GM18520 (cell line): ENCODE results near the gene BLID.

Source experiments
- ATAC-seq: cut with Tn5 transposase; IDR thresholded peaks from one replicate; pipeline ENCODE4 v1.9.1; 2021; ENCODE audit not compliant: unreplicated experiment

Gene BLID

DNA sequence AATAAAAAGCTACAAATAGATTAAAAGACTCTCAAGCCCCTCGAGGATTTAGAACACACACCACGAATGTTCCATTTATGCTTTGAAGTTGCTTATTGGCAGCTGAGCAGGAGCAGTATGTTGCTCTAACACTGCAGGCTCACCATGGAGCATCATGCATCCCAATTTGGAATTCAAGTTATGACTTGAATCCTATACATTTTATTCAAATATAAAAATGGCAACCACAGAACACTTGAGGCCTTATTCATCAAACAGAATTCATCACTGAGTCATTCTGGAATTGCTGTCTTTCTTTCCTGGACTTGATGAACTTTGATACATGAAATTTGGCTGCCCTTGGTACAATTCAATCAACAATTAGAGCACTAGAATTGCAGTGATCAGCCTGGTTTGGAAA, 24.5 kb upstream of the BLID start:
- ATAC-seq: no peak

DNA sequence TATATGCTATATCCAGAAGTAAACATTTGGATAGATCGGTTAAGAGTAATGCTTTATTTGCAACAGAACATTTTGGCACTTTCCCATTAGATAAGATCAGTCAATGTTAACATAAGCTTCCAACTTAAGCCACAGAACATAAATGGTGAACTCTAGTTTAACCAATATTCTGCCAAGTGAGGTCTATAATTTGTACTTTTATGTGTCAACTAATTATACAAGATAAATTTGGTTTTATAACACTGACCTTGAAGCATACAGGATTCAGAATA, 23.5 kb upstream of the BLID start:
- ATAC-seq: no peak

DNA sequence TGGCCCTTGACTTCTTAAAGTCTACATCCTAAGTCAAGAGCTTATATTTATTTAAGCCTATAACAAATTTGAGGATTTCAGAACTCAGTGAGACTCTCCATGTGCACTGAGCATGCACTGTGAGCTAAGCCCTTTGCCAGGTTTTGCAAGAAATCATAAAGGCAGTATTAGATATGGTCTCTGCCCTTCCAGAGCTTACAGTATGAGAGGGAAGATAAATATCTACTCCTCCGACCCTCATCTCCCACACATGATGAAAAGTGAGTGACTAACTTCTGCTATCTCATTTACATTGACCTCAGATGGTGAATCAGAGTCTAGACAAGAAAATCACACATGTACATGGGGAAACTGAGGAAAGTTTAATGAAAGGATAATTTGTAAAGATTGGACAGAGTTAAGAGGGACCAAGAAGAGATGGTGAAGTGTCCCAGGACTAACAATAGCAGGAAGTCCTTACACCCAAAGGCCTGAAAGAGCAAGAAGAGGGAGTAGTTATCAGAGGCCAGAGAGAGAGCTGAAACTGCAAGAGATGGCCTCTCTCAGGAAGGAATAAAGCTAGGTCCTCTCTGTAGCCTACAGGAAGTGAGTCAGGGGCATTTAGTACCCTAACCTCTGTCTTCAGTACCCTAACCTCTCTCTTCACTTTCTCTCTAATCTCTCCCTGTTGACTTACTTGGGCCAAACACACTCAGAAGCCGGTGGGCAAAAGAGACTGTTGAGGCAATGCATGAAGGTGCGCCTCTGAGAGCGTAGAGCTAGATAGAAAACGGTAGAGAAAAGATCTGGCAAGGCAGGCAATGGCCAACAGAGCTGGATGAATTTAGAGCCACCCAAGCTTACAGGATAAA, 23.0 kb upstream of the BLID start:
- no peak for ATAC-seq

DNA sequence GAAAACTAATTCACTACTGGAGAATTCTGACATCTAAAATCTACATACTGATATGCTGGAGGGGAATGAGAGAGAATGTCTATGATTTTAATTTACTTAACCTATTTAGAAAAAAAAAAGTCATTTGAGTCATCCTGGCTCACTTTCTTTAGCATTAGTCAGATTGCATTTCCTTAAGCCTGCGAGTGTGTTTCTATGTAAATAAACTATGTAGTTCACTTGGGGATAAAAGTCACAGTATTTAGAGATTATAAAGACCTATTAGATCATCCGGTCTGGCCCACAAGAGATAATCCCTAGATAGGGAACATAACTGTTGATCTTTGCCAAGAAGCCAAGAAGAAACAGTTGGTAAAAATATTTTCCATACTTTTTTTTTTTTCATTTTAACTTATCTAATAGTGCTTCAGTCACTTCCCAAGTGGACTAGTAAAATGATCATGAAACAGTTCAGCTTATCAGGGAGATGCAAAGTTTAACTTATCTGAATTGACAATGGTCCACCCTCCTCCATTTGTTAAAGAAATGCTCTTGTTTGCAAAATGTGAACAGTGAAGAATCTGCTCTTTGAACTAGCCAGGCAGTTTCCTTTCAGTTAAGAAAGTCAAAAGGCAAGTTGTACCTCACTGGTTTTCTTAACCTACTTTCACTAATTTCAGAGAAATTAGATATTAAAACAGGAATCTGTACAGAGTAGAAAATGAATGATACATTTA, 21.2 kb upstream of the BLID start:
- no peak for ATAC-seq

DNA sequence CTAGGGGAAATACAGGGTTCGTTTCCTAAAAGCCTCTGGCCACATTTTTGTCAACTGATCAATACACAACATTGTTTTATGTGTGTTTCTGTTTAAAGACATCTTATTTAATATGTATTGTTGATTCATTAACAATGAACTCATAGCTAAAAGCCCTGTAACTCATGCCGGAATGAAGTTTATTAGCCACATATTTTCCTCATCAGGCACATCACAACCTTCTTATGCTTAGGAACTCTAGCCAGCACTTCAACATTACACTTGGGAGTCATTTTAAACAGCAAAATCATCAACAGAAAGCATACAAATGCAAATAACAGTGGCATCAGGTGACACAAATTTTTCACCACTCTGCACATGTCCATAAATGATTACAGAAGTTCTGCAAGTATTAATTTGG, 15.1 kb upstream of the BLID start:
- no peak for ATAC-seq

DNA sequence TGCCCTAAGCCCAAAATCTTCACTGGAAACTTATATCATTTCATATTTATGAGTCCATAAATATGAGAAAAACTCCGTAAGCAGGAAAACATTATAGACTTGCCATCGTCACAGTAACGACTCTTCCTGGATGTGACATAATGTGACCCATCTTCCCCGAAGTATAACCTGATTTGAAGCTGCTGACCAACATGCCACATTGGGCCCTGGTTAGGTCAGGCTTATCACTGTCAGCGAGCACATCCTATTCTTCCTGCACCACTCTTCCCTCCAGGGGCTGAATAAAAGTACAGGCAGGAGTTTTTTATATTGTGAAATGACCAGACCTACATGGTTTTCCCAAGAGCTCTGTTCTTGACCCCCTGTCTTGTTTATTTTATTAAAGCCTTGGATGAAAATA, 12.1 kb upstream of the BLID start:
- ATAC-seq: no peak

DNA sequence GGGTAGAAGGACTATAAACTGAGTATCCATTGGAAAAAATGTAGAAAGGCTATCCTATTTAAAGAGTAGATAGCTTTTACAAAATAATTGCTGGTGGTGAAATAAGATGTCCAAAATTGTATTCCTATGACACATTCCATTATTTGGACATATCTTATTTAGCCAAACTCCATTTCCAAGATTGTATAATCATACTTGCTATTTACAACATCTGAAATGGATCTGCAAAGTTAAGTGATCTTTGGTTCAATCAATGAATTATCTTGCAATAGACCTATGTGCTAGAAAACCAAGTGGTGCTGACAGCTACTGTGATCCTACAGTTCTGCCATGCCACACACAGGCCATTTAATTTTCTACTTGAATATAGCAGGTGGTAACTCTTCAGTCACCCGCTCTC, 11.0 kb upstream of the BLID start:
- no peak for ATAC-seq

DNA sequence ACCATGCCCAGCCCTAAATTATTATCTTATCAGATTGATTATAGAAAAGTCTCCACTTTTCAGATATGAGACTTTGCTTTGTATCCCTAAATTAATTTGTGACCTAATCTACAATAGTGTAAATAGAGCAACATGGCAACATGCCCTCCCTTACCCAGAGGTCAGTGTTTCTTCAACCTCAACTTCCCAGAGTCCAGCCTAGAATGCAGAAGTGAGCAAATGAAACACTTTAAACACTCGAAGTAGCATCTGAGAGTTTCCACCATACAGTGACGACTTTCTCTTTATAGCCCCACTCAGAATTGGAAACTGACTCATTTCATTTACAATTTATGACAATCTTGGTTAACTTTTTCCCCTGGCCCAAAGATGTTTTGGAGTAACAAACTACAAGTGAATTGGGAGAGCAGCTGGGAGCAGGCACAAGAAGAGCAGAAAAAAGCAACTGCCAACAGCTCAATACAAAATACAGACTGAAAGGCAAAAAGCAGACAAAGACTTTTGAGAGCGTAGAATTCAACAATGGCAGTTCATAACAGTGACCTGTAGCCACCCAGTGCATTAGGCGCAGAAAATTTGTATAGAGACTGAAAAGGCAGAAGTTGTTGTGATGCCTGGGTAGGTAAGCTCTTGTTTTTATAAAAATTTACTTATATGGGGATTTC, 10.1 kb upstream of the BLID start:
- ATAC-seq: no peak

DNA sequence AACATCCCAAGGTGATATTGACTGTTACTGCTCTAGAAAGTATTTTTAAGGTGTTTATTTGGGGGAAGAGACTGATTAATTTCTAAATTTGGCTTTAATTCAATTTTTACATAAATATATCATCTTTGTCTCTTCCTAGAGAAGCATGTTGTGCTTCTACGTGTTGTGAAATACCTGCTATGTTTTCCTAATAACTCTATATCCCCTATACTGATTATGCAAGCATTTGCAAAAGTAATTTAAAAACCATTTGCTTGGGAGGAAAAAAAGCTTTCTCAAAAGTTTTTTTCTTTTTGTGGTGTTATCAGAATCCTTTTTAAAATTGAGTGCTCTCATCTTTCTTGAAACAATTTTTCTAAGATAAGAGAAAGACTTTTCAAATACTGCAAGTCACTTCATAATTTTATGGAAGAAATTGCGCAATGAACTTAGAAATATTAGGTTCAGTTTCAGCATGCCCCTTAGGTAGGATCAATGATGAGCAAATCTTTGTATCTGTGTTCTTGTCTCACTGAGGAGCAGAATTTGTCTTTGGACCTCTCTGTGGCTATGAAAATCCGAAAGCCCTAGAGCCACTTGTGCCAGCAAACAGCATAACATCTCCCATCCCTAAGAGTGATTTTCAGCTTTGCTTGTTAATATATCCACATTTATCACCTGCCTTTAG, 7.4 kb upstream of the BLID start:
- no peak for ATAC-seq

DNA sequence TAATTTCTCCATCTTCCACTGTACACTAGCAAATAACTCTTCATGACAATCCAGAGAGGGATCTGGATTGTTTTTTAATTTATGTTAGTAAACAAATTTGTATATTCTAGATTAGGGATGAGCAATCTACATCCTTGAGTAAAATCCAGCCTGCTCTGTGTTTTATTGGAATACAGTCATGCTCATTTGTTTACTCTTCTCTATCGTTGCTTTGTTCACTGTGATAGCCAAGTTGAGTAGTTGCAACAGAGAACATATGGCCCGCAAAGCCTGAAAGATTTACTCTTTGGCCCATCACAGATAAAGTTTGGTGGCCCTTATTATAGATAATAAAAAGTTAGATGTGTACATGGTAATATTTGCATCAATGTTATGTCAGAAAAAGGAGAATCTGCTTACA, 6.2 kb upstream of the BLID start:
- ATAC-seq: no peak

DNA sequence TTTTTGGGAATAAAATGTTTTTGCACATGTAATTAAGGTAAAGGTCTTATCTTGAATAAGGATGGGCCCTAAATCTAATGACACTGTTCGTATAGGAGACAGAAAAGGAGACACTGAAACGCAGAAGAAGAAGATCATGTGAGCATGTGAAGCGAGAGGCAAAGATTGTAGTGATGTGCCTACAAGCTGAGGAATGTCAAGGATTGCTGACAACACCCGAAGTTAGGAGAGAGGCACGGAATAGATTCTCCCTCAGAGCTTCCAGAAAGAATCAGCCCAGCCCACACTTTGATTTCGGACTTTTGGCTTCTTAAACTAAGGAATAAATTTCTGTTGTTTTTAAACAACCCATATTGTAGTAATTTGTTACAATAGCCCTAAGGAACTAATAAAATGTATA, 4.1 kb upstream of the BLID start:
- ATAC-seq: no peak

DNA sequence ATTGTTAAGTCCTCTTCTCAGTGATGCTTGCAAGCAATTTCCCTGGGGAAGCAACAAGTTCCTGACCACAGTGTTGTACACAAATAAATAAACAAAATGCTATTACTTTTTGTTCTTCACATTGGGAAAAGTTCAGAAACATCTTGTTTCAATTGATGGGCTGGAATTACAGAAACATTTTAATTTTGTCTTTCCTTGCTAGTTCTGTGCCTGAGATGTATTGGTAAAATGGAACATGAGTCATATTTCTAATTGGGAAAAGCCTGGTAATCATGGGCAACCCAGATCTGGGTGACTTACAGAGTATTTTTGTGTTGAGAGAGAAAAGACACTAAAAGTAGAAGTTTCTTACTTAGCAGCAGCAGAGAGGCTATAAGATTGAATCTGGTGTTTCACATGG, 576 bp upstream of the BLID start:
- ATAC-seq: no peak

DNA sequence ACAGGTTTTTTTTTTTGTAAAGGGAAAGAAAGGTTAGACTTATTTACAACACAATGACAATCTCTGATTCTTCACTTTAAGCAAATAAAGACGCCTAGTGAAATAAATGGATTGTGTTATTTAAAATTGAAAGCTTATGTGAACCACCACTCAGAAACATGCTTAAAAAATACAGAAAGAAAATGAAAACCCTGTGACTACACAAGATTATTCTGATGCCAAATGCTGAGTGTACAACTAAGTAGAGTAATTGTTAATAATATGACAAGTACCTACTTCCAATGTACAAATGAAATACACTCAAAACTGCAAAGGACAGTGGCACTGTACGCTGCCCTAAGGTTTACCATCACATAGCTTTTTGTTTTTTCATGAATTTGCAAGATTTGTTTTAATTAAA, 1.0 kb downstream of the BLID start:
- ATAC-seq: no peak

DNA sequence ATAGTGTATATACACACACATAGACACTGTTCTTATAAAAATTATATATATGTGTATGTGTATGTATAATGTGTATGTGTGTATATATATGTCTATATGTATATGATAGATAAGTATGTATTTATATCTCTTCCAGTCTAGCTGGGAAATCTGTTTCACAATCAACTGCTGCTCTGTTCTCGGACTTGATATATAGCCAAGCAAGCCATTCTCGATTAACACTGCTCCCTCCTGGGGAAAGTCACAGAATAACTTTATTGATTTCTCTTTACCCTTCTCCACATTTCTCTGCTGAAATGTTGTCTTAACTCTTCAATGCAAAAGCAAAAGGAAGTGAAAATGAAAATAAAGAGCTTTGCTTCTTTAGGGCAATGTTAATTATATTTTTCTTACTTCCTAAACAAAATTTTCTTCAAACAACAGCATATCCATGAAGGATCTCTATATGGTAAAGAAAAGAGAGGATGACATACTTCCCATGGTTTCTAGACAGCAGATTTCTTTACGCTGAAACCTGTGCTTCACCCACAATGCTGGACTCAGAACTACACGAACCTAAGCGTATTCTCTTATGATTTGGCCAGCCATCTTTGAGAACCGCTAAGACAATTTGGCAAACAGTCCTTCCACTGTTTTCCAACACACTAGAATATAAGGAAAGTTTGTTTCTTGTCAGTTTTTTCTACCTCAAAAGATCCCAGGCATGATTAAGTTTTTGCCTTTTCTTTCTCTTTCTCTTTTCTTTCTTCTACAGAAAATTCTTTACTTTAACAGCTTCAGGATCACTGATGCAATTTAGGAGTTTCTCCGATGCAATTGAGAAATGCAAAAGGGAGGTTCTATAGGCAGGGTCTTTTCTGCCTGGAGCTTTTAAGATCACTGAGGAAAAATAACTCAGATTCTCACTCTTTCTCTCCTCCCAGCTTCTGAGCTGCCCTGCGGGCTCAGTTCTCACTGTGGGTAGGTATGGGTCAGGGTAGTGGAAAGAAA, 1.9 kb downstream of the BLID start:
- ATAC-seq: no peak

DNA sequence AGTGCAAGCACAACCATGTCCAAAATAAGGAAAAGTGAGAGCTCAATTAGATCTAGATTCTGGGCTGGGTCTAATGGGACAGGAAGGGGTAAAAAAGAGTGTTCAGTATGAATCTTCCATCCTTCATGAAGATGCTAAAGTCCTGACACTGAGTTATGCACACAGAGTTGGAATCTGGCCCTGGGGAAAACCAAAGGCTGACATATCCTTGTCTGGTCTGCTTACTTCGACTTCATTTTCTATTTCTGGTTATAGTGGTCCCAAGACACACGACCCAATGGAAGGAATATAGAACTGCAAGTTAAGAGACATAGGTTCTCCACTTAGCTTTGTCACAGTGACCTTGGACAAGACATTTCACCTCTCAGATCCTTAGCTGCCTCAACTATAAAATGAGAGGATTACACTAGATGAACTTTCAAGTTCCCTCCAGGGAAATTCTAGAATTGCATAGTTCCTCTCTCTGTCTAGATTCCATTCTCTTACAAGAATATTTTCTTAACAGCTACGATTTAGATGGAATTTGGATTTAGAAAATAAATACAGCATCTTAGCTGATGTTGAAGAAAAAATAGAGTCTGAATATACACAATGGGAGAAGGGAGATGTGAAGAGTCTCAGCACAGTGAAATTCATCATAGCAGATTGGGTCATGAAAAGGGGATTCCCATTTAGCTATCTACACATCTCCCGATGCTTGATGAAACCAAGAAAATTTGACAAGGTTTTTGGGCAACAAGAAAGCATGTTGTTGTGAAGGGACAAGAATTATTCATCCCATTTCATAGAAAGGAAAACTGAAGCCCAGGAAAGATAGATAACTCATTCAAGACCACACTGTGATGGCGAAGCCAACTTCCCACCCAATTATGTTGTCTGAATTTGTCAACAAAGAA, 3.3 kb downstream of the BLID start:
- ATAC-seq: no peak

DNA sequence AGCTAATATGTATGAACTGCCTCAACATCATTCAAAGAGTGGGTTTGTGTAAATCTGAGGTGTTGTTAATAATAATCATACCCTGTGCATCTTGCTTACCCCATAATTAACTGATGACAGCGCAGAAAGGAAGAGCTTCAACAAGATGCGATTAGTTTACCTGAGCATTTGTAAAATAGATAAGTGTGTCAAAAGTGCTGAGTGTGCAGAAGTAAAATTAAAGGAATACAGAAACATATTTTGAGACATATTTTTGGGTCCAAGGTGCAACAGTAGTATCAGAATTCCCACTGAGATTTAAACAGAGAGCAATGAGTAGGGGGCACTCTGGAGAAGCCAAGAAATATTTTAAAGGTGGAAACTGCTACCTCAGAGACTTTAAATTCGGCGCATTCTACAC, 6.1 kb downstream of the BLID start:
- ATAC-seq: no peak

DNA sequence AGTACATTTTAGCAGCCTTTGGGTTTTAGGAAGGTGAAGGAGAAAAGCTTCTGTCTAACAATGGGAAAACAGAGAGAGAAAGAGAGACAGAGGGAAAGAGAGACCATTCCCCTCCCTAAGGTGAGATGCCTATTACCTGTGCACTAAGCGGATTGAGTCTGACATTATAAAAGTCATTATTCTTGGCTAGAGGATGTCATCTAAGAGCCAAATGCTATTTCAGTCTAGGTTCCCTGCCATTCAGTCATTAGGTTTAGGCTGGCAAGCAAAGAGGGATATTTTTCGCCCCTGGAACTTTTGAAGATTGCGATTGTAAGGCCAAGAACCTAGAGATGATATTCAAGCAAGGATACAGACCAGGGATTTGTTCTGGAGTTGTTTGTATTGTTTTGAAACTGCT, 7.2 kb downstream of the BLID start:
- ATAC-seq: no peak

DNA sequence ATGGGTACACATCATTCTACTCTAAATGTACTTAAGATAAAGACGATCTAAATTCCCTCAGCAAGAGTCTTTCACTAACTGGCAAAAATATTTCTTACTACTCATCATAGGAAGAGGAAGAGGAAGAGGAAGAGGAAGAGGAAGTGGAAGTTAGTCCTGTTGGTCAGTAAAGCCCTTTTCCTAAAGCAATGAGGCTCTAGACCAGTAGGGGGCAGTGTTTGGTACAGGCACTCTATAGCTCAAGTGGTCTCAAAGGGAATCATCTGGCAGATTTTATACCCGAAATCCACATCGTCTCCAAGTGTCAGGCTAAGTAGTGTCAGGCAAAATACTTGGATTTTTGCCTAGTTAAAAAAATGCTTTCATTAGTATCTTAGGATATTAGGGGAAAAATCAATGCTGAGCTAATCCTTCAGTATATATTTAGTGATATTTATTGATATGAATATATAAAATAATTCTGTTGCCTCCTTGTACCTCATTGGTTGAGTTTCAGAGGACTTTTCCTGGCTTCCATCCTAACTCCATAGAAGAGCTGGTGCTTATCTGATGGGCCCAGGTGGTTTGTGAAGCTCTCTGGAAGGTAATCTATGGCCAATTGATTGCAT, 7.7 kb downstream of the BLID start:
- ATAC-seq: no peak

DNA sequence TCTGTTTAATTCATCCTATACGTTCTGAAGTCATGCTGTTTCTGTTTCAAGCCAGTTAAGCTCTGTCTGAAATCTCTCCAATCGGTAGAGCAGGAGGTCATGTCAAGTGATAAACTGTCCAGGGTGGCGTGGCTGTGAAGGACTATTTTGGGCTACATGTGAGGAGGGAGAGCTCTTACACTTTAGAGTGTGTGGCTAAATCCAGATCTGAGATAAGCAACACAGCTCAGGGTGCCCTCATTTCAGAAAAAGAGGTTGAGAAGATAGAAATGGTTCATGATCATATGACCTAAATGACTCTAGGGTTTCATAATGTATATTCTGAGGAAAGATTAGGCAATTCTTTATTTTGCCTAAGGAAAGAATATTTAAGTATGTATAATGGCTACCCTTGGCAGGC, 8.4 kb downstream of the BLID start:
- ATAC-seq: no peak
